ENCODE measurements around the gene GINS2. TPM values are rescaled to one million over a fixed set of nuclear protein-coding genes. Genes with fewer than 3 reads are reported as not detected.

GINS2 gene
- polyA plus RNA-seq, 1 experiment = 5.5 TPM

GRCh38 chr16:85627089-85627488, 61.7 kb downstream of the GINS2 start:
- CTCF ChIA-PET = interaction anchor here (1.0 to 1.8 kb wide), 3 partner anchors 11 to 206 kb away, joined by 3 to 4 read pairs (median 3); no protein-coding TSS in a partner anchor
- POLR2A ChIA-PET = no interaction called here

More at GRCh38 chr16:85627089-85627488, 61.7 kb downstream of the GINS2 start:
- no peak for DNase-seq (ENCODE audit: low read depth)
- no peak for TF ChIP-seq CTCF (IDR thresholded peaks at IDR 0.05; ENCODE audit: insufficient read depth, low read depth, low read length)
- Histone ChIP-seq H3K4me3 (ENCODE audit: low read depth, low read length) (no peak overlapping the region), H3K27me3 (ENCODE audit: control insufficient read depth, insufficient read depth, low read length) (no peaks in the 10 kb centered on the region), H3K36me3 (ENCODE audit: control insufficient read depth, insufficient read depth, low read length) (peaks cover 11% of the 10 kb centered on the region)

Small RNA genes within 50 kb of the gene (small RNA-seq; reads per million reads assigned to genes)
- gene RN7SL381P (ENCODE audit: insufficient read length, low read depth, low replicate concordance) = not detected

Other genes with a start within 250 kb of the GINS2 start
- gene GSE1, start 75.6 kb downstream of the GINS2 start, polyA plus RNA-seq (2011; rRNA removed) = 14.8 and 16.2 TPM in 2 replicates
- 2.0 and 2.9 TPM in 2 replicates for gene C16orf74, start 62.1 kb upstream of the GINS2 start, polyA plus RNA-seq (2011; rRNA removed)
- 29.9 and 36.9 TPM in 2 replicates for gene EMC8, start 110.6 kb upstream of the GINS2 start, polyA plus RNA-seq (2011; rRNA removed)
- 763 and 892 TPM in 2 replicates for gene COX4I1, start 110.7 kb upstream of the GINS2 start, polyA plus RNA-seq (2011; rRNA removed)
- gene IRF8, start 210.2 kb upstream of the GINS2 start, polyA plus RNA-seq (2011; rRNA removed) = not detected in 2 replicates